AG09319 (cell line): ENCODE data around the gene KCTD15.

Source experiments
- DNase-seq: peaks from one replicate; pipeline ENCODE4 v3.0.0-alpha.2; 2010; ENCODE audit warnings: low read depth; ENCODE audit errors: extremely low read depth
- CTCF ChIP-seq: IDR thresholded peaks from 2 replicates; pipeline ENCODE4 v1.5.1; 2011; ENCODE audit warnings: low read depth, mild to moderate bottlenecking, inconsistent platforms, low read length, moderate library complexity

The KCTD15 gene

GRCh38 chr19:33784432-33784831 is 12.2 kb upstream of the KCTD15 start:
- DNase-seq, result no peak
- no peak for TF ChIP-seq CTCF

- no peak for DNase-seq
- no peak for TF ChIP-seq CTCF
Observed at GRCh38 chr19:33785795-33786194, 10.9 kb upstream of the KCTD15 start.

GRCh38 chr19:33788676-33789075 is 8.0 kb upstream of the KCTD15 start:
- no peak for TF ChIP-seq CTCF
- DNase-seq, result no peak

- no peak for DNase-seq
- no peak for TF ChIP-seq CTCF
Observed at GRCh38 chr19:33789344-33789743, 7.3 kb upstream of the KCTD15 start.

GRCh38 chr19:33794683-33795369 is 1.8 kb upstream of the KCTD15 start:
- no peak for DNase-seq
- no peak for TF ChIP-seq CTCF

- peak; percentile 56 for TF ChIP-seq CTCF
- peak; percentile 68 for DNase-seq
Observed at GRCh38 chr19:33795370-33796163, 1.1 kb upstream of the KCTD15 start.

- no peak for TF ChIP-seq CTCF
- no peak for DNase-seq
Observed at GRCh38 chr19:33797802-33798671, 1.4 kb downstream of the KCTD15 start.
